HepG2 (cell line): Measurements from ENCODE around the gene BEND3. TPM values are rescaled to one million over a fixed set of nuclear protein-coding genes. Genes with fewer than 3 reads are reported as not detected.

Source experiments
- ATAC-seq: fragments of 200-7000 bp; cut with Tn5 transposase; 3 replicates; pipeline ENCODE4 v1.9.1; 2020; ENCODE audit warnings: mild to moderate bottlenecking, moderate library complexity
- BruUV-seq: library from RNA; stranded (reverse); fragments of 400-500 nt; replicated peaks from 2 replicates; lab custom pipeline; 2021; lab: Mats Ljungman, UMichigan
- CTCF ChIA-PET: fragments of 300-600 bp; formaldehyde crosslinking; extraction: SDS; loops from one replicate; lab custom pipeline; 2021; ENCODE audit warnings: low total read pairs, inconsistent platforms, low intra/inter-chr PET ratio; lab: Yijun Ruan, JAX
- POLR2A ChIA-PET: fragments of 350-600 bp; sonication (Branson Sonifier 250); formaldehyde crosslinking; loops from one replicate; lab custom pipeline; 2020; ENCODE audit warnings: antibody characterized with exemption, inconsistent platforms; lab: Yijun Ruan, JAX
- DNase-seq: peaks from one replicate; pipeline ENCODE4 v3.0.0-alpha.2; 2015; ENCODE audit warnings: low spot score
- FAIRE-seq: peaks from 3 replicates; lab custom pipeline; 2011; peaks lifted over from hg19 to GRCh38; lab: Jason Lieb, UNC
- H2AFZ ChIP-seq: one replicate; pipeline ENCODE4 v1.6.1; 2011; ENCODE audit warnings: low read length, inconsistent platforms
- H3K27ac ChIP-seq: fragments of 300-600 bp; 3 replicates; pipeline ENCODE4 v1.8.0; 2011; ENCODE audit warnings: mixed run types, mild to moderate bottlenecking, mixed read lengths, low read length, inconsistent platforms; ENCODE audit not compliant: insufficient read depth; ENCODE audit errors: extremely low read length
- H3K27me3 ChIP-seq, 2 experiments: fragments of 200-600 bp in 1 of 2; 2 replicates in 1 of 2; 3 replicates in 1 of 2; pipeline versions ENCODE4 v1.6.0 to v1.8.0; 2011; ENCODE audit warnings: low read length in 2 of 2, mild to moderate bottlenecking in 2 of 2, moderate library complexity in 2 of 2, inconsistent platforms in 1 of 2; ENCODE audit not compliant: insufficient read depth in 2 of 2, control insufficient read depth in 1 of 2
- H3K36me3 ChIP-seq, 2 experiments: fragments of 200-600 bp in 1 of 2; replicated peaks in 1 of 2; 2 replicates in 1 of 2; 3 replicates in 1 of 2; pipeline versions ENCODE4 v1.5.1 to v1.8.0; 2011; ENCODE audit warnings: low read length in 2 of 2, inconsistent platforms in 1 of 2; ENCODE audit not compliant: insufficient read depth in 2 of 2, control insufficient read depth in 1 of 2
- H3K4me1 ChIP-seq: 2 replicates; pipeline ENCODE4 v1.5.1; 2012; ENCODE audit warnings: low read length, inconsistent platforms; ENCODE audit not compliant: insufficient read depth
- H3K4me2 ChIP-seq: 2 replicates; pipeline ENCODE4 v1.6.0; 2011; ENCODE audit warnings: low read depth, low read length, inconsistent platforms
- H3K4me3 ChIP-seq, 3 experiments: fragments of 200-600 bp in 1 of 3; sonication (generic), shearing (Covaris generic) in 1 of 3; replicated peaks in 1 of 3; 2 replicates each; pipeline ENCODE4 v1.5.1; 2011 to 2016; ENCODE audit warnings: low read length in 3 of 3, inconsistent platforms in 2 of 3, low read depth in 2 of 3, mild to moderate bottlenecking in 2 of 3, control low read depth in 1 of 3, mixed read lengths in 1 of 3; ENCODE audit not compliant: insufficient read depth in 1 of 3
- H3K79me2 ChIP-seq: one replicate; pipeline ENCODE4 v1.6.1; 2011; ENCODE audit warnings: low read length, inconsistent platforms; ENCODE audit not compliant: insufficient read depth
- H3K9ac ChIP-seq: 2 replicates; pipeline ENCODE4 v1.6.0; 2011; ENCODE audit warnings: mild to moderate bottlenecking, low read depth, low read length, inconsistent platforms; ENCODE audit not compliant: insufficient read depth
- H3K9me3 ChIP-seq: 2 replicates; pipeline ENCODE4 v1.5.1; 2012; ENCODE audit warnings: mild to moderate bottlenecking, low read length
- H4K20me1 ChIP-seq: 2 replicates; pipeline ENCODE4 v1.6.0; 2011; ENCODE audit warnings: inconsistent platforms, mild to moderate bottlenecking, low read length, moderate library complexity; ENCODE audit not compliant: insufficient read depth
- CBFB ChIP-seq: sonication (generic); formaldehyde crosslinking; IDR thresholded peaks from 2 replicates; pipeline ENCODE4 v1.4.0; 2020; ENCODE audit warnings: missing genetic modification reagents
- HNRNPL ChIP-seq: fragments of 200-400 bp; formaldehyde crosslinking; IDR thresholded peaks from 2 replicates; pipeline ENCODE4 v1.6.1; 2017; ENCODE audit warnings: mild to moderate bottlenecking, low read depth, low read length
- IRF2 ChIP-seq: IDR thresholded peaks from 2 replicates; pipeline ENCODE4 v1.6.1; 2018; ENCODE audit warnings: missing genetic modification reagents, missing compliant biosample characterization
- NFYB ChIP-seq: sonication (generic); formaldehyde crosslinking; IDR thresholded peaks from 2 replicates; pipeline ENCODE4 v1.4.0; 2020; ENCODE audit warnings: missing genetic modification reagents
- TCF12 ChIP-seq, 2 experiments: fragments of 450-650 bp in 1 of 2; sonication (generic) in 1 of 2; formaldehyde crosslinking in 1 of 2; IDR thresholded peaks; 2 replicates each; pipeline versions ENCODE4 v1.6.1 to v1.8.0; 2017 to 2022; ENCODE audit warnings: antibody characterized with exemption in 1 of 2, mild to moderate bottlenecking in 1 of 2, missing genetic modification reagents in 1 of 2, moderate library complexity in 1 of 2
- YEATS4 ChIP-seq: sonication (generic); formaldehyde crosslinking; IDR thresholded peaks from 2 replicates; pipeline ENCODE4 v1.4.0; 2020; ENCODE audit warnings: missing genetic modification reagents, borderline replicate concordance
- ZBTB3 ChIP-seq: sonication (generic); formaldehyde crosslinking; IDR thresholded peaks from 2 replicates; pipeline ENCODE4 v1.4.0; 2020; ENCODE audit warnings: low read depth, mild to moderate bottlenecking, moderate library complexity, missing genetic modification reagents, borderline replicate concordance
- ZBTB7B ChIP-seq: sonication (generic); formaldehyde crosslinking; IDR thresholded peaks from 2 replicates; pipeline ENCODE4 v1.4.0; 2020; ENCODE audit warnings: missing genetic modification reagents
- ZFAT ChIP-seq: sonication (generic); formaldehyde crosslinking; conservative IDR thresholded peaks from 2 replicates; pipeline ENCODE4 v1.8.1; 2023; ENCODE audit warnings: missing genetic modification reagents, inconsistent platforms
- ZNF205 ChIP-seq: IDR thresholded peaks from 2 replicates; pipeline ENCODE4 v1.6.1; 2018; ENCODE audit warnings: missing biosample characterization, missing genetic modification reagents
- ZNF34 ChIP-seq: sonication (generic); formaldehyde crosslinking; IDR thresholded peaks from 2 replicates; pipeline ENCODE4 v1.4.0; 2020; ENCODE audit warnings: mild to moderate bottlenecking, missing genetic modification reagents, borderline replicate concordance
- whole genome bisulfite sequencing: methylation state at CpG from one replicate; pipeline ENCODE4 v1.1.6; 2017; ENCODE audit warnings: low lambda C conversion rate; 5-methylcytosine and 5-hydroxymethylcytosine counted together
- in situ Hi-C: cut with HindIII; loops from 2 replicates; pipeline ENCODE4 v1.10.0; 2017; ENCODE audit warnings: low pct_unique_long_range_greater_than_20kb; ENCODE audit not compliant: extremely low pct_ligation_motif_present
- intact Hi-C: fragments of 100-400 bp; cut with micrococcal nuclease; formaldehyde crosslinking; loops from one replicate; pipeline ENCODE4 v1.10.0; 2022; ENCODE audit not compliant: unreplicated experiment
- polyA plus RNA-seq, 8 experiments: library from polyadenylated mRNA; depleted of rRNA in 3 of 8; stranded (reverse) in 7 of 8; unstranded in 1 of 8; fragments of >200 nt; fragmentation: Illumina TruSeq in 4 of 8; extraction: Trizol in 4 of 8; gene quantifications; 2 replicates each; pipeline versions ENCODE4 v1.2.1 to v1.2.3, GENCODE V29; 2011 to 2016; ENCODE audit warnings: low read depth in 4 of 8, missing spikeins in 1 of 8, mixed read lengths in 1 of 8; ENCODE audit not compliant: insufficient read depth in 1 of 8
- total RNA-seq, 5 experiments: library from RNA; depleted of rRNA; stranded (reverse); fragments of >200 nt; fragmentation: Illumina TruSeq; extraction: Trizol; gene quantifications; 2 replicates each; pipeline ENCODE4 v1.2.3, GENCODE V29; 2016; ENCODE audit warnings: low read depth in 1 of 5
- TF ChIP-seq, protein P1 (sequence below): sonication (generic); formaldehyde crosslinking; IDR thresholded peaks from 2 replicates; pipeline ENCODE4 v1.8.1; 2023; ENCODE audit warnings: mild to moderate bottlenecking, missing genetic modification reagents, borderline replicate concordance
- TF ChIP-seq, protein P2 (sequence below): sonication (generic); formaldehyde crosslinking; IDR thresholded peaks from 2 replicates; pipeline ENCODE4 v1.4.0; 2020; ENCODE audit warnings: low read depth, missing genetic modification reagents
- TF ChIP-seq, protein P3 (sequence below): IDR thresholded peaks from 2 replicates; pipeline ENCODE4 v1.6.1; 2018; ENCODE audit warnings: missing genetic modification reagents, mild to moderate bottlenecking, missing compliant biosample characterization
- TF ChIP-seq, protein P4 (sequence below): sonication (generic); formaldehyde crosslinking; IDR thresholded peaks from 2 replicates; pipeline ENCODE4 v1.4.0; 2020; ENCODE audit warnings: missing genetic modification reagents

Gene BEND3
- total and polyA plus RNA-seq, 2 of the 13 experiments (the other 11 are each of a cell fraction or from before 2014, with no cell fraction given) = 1.4 to 5.8 TPM

DNA sequence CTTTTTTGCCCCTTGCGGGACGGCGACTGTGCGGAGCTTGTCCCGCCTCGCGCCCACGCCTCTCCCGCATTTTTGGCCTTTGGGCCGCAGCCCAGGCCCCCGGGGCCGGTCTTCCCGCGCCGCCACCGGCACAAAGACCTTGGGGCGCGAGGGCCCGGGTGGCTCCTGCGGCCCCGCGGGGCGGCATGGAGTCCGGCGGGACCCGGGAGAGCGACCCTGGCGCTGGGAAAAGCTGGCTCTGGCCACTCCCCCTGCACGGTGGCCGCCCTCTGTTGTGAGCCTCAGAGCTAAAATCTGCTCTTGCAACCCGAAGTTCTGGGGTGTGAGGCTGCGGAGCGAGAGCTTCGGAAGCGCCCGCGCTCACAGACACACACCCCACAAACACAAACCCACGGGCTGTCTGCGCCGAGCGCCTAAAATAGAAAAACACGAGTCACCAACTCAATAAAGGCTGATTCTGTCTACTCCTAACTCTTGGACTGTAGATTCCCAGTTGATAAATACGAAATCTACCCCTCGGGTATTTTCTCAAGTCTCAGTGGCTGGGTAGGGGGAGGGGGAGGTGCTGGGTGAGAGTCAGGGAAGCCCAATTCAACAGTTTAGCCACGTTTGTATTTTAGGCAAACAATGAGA, 496 bp upstream of the BEND3 start:
- Histone ChIP-seq H2AFZ (peak overlapping the region; percentile 95), H4K20me1 (no peaks in the 10 kb centered on the region), H3K79me2 (peaks cover 8% of the 10 kb centered on the region), H3K4me1 (peaks cover 33% of the 10 kb centered on the region), H3K9ac (peak overlapping the region; percentile 89), H3K36me3 (no peaks in the 10 kb centered on the region), H3K4me3 (peak overlapping the region; percentile 79 to 94 (median 80)), H3K9me3 (no peaks in the 10 kb centered on the region), H3K27me3 (no peaks in the 10 kb centered on the region; a peak in 1 of 5 replicates), H3K4me2 (peak overlapping the region; percentile 86), H3K27ac (peak overlapping the region; percentile 98)
- ATAC-seq (peak; percentile 87), FAIRE-seq (no peak), DNase-seq (peak; percentile 68)
- 0% methylated on average over 24 of the region's 45 CpGs for WGBS
- ChIA-PET POLR2A (interaction anchor here (0.9 to 1.8 kb wide), 13 partner anchors 10 to 842 kb away, joined by 3 to 10 read pairs (median 3); partner anchors contain the start of genes PDSS2 and SEC63), CTCF (no interaction called here)
- intact Hi-C loops = loop anchor here (1.0 to 2.0 kb wide), 2 partner anchors 14 to 87 kb away; partner anchors contain the start of gene MTRES1
- BruUV-seq = no TSS peak
- in situ Hi-C loops = no loop called here
- TF ChIP-seq, protein P1, sequence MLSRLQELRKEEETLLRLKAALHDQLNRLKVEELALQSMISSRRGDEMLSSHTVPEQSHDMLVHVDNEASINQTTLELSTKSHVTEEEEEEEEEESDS (CRISPR knock-in tag) = peak; percentile 86
- TF ChIP-seq ZFAT = peak; percentile 79; the same call in 1 of the 2 replicates
- peak; percentile 38; the same call in 1 of the 2 replicates for TF ChIP-seq CBFB (CRISPR knock-in tag)
- TF ChIP-seq IRF2 (CRISPR knock-in tag) = 0 out of 2 replicates have a peak, but pooled peaks have one; percentile 22
- TF ChIP-seq ZNF205 (CRISPR knock-in tag) = peak; percentile 45; the same call in 1 of the 2 replicates
- TF ChIP-seq, protein P2, sequence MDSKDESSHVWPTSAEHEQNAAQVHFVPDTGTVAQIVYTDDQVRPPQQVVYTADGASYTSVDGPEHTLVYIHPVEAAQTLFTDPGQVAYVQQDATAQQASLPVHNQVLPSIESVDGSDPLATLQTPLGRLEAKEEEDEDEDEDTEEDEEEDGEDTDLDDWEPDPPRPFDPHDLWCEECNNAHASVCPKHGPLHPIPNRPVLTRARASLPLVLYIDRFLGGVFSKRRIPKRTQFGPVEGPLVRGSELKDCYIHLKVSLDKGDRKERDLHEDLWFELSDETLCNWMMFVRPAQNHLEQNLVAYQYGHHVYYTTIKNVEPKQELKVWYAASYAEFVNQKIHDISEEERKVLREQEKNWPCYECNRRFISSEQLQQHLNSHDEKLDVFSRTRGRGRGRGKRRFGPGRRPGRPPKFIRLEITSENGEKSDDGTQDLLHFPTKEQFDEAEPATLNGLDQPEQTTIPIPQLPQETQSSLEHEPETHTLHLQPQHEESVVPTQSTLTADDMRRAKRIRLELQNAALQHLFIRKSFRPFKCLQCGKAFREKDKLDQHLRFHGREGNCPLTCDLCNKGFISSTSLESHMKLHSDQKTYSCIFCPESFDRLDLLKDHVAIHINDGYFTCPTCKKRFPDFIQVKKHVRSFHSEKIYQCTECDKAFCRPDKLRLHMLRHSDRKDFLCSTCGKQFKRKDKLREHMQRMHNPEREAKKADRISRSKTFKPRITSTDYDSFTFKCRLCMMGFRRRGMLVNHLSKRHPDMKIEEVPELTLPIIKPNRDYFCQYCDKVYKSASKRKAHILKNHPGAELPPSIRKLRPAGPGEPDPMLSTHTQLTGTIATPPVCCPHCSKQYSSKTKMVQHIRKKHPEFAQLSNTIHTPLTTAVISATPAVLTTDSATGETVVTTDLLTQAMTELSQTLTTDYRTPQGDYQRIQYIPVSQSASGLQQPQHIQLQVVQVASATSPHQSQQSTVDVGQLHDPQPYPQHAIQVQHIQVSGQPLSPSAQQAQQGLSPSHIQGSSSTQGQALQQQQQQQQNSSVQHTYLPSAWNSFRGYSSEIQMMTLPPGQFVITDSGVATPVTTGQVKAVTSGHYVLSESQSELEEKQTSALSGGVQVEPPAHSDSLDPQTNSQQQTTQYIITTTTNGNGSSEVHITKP (CRISPR knock-in tag) = peak; percentile 65; the same call in 1 of the 2 replicates
- no peak for TF ChIP-seq HNRNPL
- TF ChIP-seq, protein P3, sequence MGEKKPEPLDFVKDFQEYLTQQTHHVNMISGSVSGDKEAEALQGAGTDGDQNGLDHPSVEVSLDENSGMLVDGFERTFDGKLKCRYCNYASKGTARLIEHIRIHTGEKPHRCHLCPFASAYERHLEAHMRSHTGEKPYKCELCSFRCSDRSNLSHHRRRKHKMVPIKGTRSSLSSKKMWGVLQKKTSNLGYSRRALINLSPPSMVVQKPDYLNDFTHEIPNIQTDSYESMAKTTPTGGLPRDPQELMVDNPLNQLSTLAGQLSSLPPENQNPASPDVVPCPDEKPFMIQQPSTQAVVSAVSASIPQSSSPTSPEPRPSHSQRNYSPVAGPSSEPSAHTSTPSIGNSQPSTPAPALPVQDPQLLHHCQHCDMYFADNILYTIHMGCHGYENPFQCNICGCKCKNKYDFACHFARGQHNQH (CRISPR knock-in tag) = 0 out of 2 replicates have a peak, but pooled peaks have one; percentile 50
- TF ChIP-seq ZBTB7B (CRISPR knock-in tag) = peak; percentile 59; the same call in 1 of the 2 replicates
- TF ChIP-seq TCF12 (IDR thresholded peaks at IDR 0.05) = no peak
- 0 out of 2 replicates have a peak, but pooled peaks have one; percentile 42 for TF ChIP-seq TCF12 (CRISPR knock-in tag; IDR thresholded peaks at IDR 0.05)
- TF ChIP-seq NFYB (CRISPR knock-in tag) = no peak
- TF ChIP-seq, protein P4, sequence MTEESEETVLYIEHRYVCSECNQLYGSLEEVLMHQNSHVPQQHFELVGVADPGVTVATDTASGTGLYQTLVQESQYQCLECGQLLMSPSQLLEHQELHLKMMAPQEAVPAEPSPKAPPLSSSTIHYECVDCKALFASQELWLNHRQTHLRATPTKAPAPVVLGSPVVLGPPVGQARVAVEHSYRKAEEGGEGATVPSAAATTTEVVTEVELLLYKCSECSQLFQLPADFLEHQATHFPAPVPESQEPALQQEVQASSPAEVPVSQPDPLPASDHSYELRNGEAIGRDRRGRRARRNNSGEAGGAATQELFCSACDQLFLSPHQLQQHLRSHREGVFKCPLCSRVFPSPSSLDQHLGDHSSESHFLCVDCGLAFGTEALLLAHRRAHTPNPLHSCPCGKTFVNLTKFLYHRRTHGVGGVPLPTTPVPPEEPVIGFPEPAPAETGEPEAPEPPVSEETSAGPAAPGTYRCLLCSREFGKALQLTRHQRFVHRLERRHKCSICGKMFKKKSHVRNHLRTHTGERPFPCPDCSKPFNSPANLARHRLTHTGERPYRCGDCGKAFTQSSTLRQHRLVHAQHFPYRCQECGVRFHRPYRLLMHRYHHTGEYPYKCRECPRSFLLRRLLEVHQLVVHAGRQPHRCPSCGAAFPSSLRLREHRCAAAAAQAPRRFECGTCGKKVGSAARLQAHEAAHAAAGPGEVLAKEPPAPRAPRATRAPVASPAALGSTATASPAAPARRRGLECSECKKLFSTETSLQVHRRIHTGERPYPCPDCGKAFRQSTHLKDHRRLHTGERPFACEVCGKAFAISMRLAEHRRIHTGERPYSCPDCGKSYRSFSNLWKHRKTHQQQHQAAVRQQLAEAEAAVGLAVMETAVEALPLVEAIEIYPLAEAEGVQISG = peak; percentile 44
- no peak for TF ChIP-seq ZNF34 (CRISPR knock-in tag)
- TF ChIP-seq ZBTB3 (CRISPR knock-in tag) = 0 out of 2 replicates have a peak, but pooled peaks have one; percentile 40
- peak; percentile 72 for TF ChIP-seq YEATS4
